OCI-LY7 (cell line): Measurements from ENCODE around the gene PCDHAC2. TPM values are rescaled to one million over a fixed set of nuclear protein-coding genes. Genes with fewer than 3 reads are reported as not detected.

Experiments
- BruUV-seq: library from RNA; stranded (reverse); fragments of 400-500 nt; replicated peaks from 2 replicates; lab custom pipeline; 2021; lab: Mats Ljungman, UMichigan
- CTCF ChIA-PET: fragments of 300-600 bp; sonication (Branson Sonifier 250); formaldehyde crosslinking; loops from one replicate; lab custom pipeline; 2022; ENCODE audit warnings: antibody characterized with exemption; ENCODE audit not compliant: unreplicated experiment; lab: Charles Lee
- POLR2A ChIA-PET: fragments of 300-600 bp; sonication (Branson Sonifier 250); formaldehyde crosslinking; loops from one replicate; lab custom pipeline; 2022; ENCODE audit warnings: antibody characterized with exemption; lab: Charles Lee
- DNase-seq: peaks from one replicate; pipeline ENCODE4 v3.0.0-alpha.2; 2015; ENCODE audit warnings: low spot score
- H2AFZ ChIP-seq: fragments of 200-600 bp; sonication (generic), shearing (Covaris generic); 2 replicates; pipeline ENCODE4 v1.6.1; 2014; ENCODE audit warnings: mild to moderate bottlenecking, antibody characterized with exemption, low read length, moderate library complexity
- H3K27ac ChIP-seq: fragments of 200-600 bp; sonication (generic); 2 replicates; pipeline ENCODE4 v1.5.1; 2014; ENCODE audit warnings: mixed run types, low read depth, mild to moderate bottlenecking, moderate library complexity, low read length, inconsistent platforms; ENCODE audit not compliant: poor library complexity, severe bottlenecking
- H3K36me3 ChIP-seq: fragments of 200-600 bp; sonication (generic); 2 replicates; pipeline ENCODE4 v1.6.1; 2014; ENCODE audit warnings: mild to moderate bottlenecking, antibody characterized with exemption, low read length, moderate library complexity, mixed read lengths; ENCODE audit not compliant: insufficient read depth
- H3K4me1 ChIP-seq: fragments of 200-600 bp; sonication (generic); 2 replicates; pipeline ENCODE4 v1.5.1; 2014; ENCODE audit warnings: mild to moderate bottlenecking, low read length; ENCODE audit not compliant: insufficient read depth, poor library complexity, severe bottlenecking
- H3K4me2 ChIP-seq: fragments of 200-600 bp; sonication (generic); 2 replicates; pipeline ENCODE4 v1.6.1; 2014; ENCODE audit warnings: mild to moderate bottlenecking, low read length
- H3K4me3 ChIP-seq: fragments of 200-600 bp; sonication (generic); 2 replicates; pipeline ENCODE4 v1.5.1; 2014; ENCODE audit warnings: mild to moderate bottlenecking, low read depth, low read length; ENCODE audit not compliant: poor library complexity, severe bottlenecking
- H3K79me2 ChIP-seq: fragments of 200-600 bp; sonication (generic); 2 replicates; pipeline ENCODE4 v1.6.1; 2016; ENCODE audit warnings: low read depth, mild to moderate bottlenecking, low read length, moderate library complexity, mixed read lengths; ENCODE audit not compliant: insufficient read depth
- H3K9me2 ChIP-seq: fragments of 200-600 bp; sonication (generic); 2 replicates; pipeline ENCODE4 v1.6.1; 2016; ENCODE audit warnings: mild to moderate bottlenecking, low read length, mixed read lengths; ENCODE audit not compliant: insufficient read depth
- H3K9me3 ChIP-seq: fragments of 200-600 bp; sonication (generic); 2 replicates; pipeline ENCODE4 v1.6.1; 2014; ENCODE audit warnings: mild to moderate bottlenecking, mixed run types, low read length, mixed read lengths
- H4K20me1 ChIP-seq: fragments of 200-600 bp; sonication (generic); 2 replicates; pipeline ENCODE4 v1.6.1; 2014; ENCODE audit warnings: mild to moderate bottlenecking, antibody characterized with exemption, low read length, moderate library complexity, mixed read lengths; ENCODE audit not compliant: insufficient read depth
- EZH2phosphoT487 ChIP-seq: fragments of 200-600 bp; sonication (generic); IDR thresholded peaks from 2 replicates; pipeline ENCODE4 v1.6.1; 2018; ENCODE audit warnings: low read depth, borderline replicate concordance, mild to moderate bottlenecking, mixed run types, antibody characterized with exemption, low read length, moderate library complexity, mixed read lengths
- intact Hi-C: fragments of 100-400 bp; cut with micrococcal nuclease; formaldehyde crosslinking; loops from one replicate; pipeline ENCODE4 v1.10.0; 2022; ENCODE audit not compliant: unreplicated experiment
- total RNA-seq, 2 experiments: library from RNA; depleted of rRNA in 1 of 2; stranded (reverse); fragments of >200 nt in 1 of 2; shearing (Covaris generic) in 1 of 2; gene quantifications; 2 replicates each; pipeline ENCODE4 v1.2.3, GENCODE V29; 2014 to 2022
- TF ChIP-seq, protein P1 (sequence below): fragments of 200-600 bp; sonication (generic); conservative IDR thresholded peaks from 2 replicates; pipeline ENCODE4 v1.5.1; 2014; ENCODE audit warnings: mild to moderate bottlenecking, antibody characterized with exemption, low read length, moderate library complexity, mixed read lengths

The PCDHAC2 gene
- total RNA-seq, 2 experiments from 2014 or later = not detected

GRCh38 chr5:141003031-141003430 is 36.8 kb downstream of the PCDHAC2 start:
- intact Hi-C loops = no loop called here
- no peak overlapping the region for H3K27ac ChIP-seq
- no peak for DNase-seq
- ChIA-PET CTCF (no interaction called here), POLR2A (no interaction called here)
- no peak overlapping the region for H2AFZ ChIP-seq
- no peaks in the 10 kb centered on the region for H3K36me3 ChIP-seq
- no peaks in the 10 kb centered on the region for H3K9me3 ChIP-seq
- H3K79me2 ChIP-seq = no peaks in the 10 kb centered on the region
- no TSS peak for BruUV-seq
- H3K9me2 ChIP-seq = no peaks in the 10 kb centered on the region
- no peak overlapping the region for H3K4me2 ChIP-seq
- TF ChIP-seq, protein P1, sequence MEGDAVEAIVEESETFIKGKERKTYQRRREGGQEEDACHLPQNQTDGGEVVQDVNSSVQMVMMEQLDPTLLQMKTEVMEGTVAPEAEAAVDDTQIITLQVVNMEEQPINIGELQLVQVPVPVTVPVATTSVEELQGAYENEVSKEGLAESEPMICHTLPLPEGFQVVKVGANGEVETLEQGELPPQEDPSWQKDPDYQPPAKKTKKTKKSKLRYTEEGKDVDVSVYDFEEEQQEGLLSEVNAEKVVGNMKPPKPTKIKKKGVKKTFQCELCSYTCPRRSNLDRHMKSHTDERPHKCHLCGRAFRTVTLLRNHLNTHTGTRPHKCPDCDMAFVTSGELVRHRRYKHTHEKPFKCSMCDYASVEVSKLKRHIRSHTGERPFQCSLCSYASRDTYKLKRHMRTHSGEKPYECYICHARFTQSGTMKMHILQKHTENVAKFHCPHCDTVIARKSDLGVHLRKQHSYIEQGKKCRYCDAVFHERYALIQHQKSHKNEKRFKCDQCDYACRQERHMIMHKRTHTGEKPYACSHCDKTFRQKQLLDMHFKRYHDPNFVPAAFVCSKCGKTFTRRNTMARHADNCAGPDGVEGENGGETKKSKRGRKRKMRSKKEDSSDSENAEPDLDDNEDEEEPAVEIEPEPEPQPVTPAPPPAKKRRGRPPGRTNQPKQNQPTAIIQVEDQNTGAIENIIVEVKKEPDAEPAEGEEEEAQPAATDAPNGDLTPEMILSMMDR = no peak
- no peak for TF ChIP-seq EZH2phosphoT487
- no peaks in the 10 kb centered on the region for H3K4me1 ChIP-seq
- H3K4me3 ChIP-seq = no peak overlapping the region
- H4K20me1 ChIP-seq = no peaks in the 10 kb centered on the region

GRCh38 chr5:141003791-141004611 is 37.7 kb downstream of the PCDHAC2 start:
- Histone ChIP-seq H3K79me2 (no peaks in the 10 kb centered on the region), H3K4me3 (no peak overlapping the region), H3K4me1 (no peaks in the 10 kb centered on the region), H3K9me3 (no peaks in the 10 kb centered on the region), H3K9me2 (no peaks in the 10 kb centered on the region), H4K20me1 (no peaks in the 10 kb centered on the region), H3K4me2 (no peak overlapping the region), H2AFZ (no peak overlapping the region), H3K36me3 (no peaks in the 10 kb centered on the region), H3K27ac (no peak overlapping the region)
- ChIA-PET CTCF (no interaction called here), POLR2A (no interaction called here)
- TF ChIP-seq EZH2phosphoT487 = no peak
- TF ChIP-seq, protein P1 = no peak
- BruUV-seq = no TSS peak
- DNase-seq = no peak
- intact Hi-C loops = no loop called here

- Histone ChIP-seq H3K4me3 (no peak overlapping the region), H2AFZ (no peak overlapping the region), H3K27ac (no peak overlapping the region), H3K9me3 (no peaks in the 10 kb centered on the region), H3K9me2 (no peaks in the 10 kb centered on the region), H3K4me2 (no peak overlapping the region), H3K79me2 (no peaks in the 10 kb centered on the region), H3K4me1 (no peaks in the 10 kb centered on the region), H3K36me3 (no peaks in the 10 kb centered on the region), H4K20me1 (no peaks in the 10 kb centered on the region)
- intact Hi-C loops = no loop called here
- DNase-seq = no peak
- POLR2A ChIA-PET = no interaction called here
- CTCF ChIA-PET = no interaction called here
- BruUV-seq = no TSS peak
- TF ChIP-seq EZH2phosphoT487 = no peak
- TF ChIP-seq, protein P1 = no peak
These were observed 41.5 kb downstream of the PCDHAC2 start for GRCh38 chr5:141007791-141008190.
